NCI-H2196 treated with DMSO at 0.1 percent for 48 hours (cell line): ENCODE results near the gene HEXIM1.
A peak's percentile ranks its signal among the peaks of the same experiment; 100 is the strongest.

Experiments used
- DNase-seq: peaks from one replicate; lab custom pipeline; 2025; ENCODE audit not compliant: unreplicated experiment; lab: John Stamatoyannopoulos, UW

Gene HEXIM1

GRCh38 chr17:45170931-45171337 is 22.7 kb downstream of the HEXIM1 start:
- DNase-seq: peak; percentile 67

- DNase-seq: peak; percentile 77
These were observed 23.3 kb downstream of the HEXIM1 start for GRCh38 chr17:45171338-45172231.

GRCh38 chr17:45172232-45172540 is 23.9 kb downstream of the HEXIM1 start:
- no peak for DNase-seq

GRCh38 chr17:45172541-45173286 is 24.4 kb downstream of the HEXIM1 start:
- DNase-seq: peak; percentile 84

- DNase-seq: no peak
These were observed 27.5 kb downstream of the HEXIM1 start for GRCh38 chr17:45175759-45176115.

GRCh38 chr17:45177563-45177962 is 29.3 kb downstream of the HEXIM1 start:
- DNase-seq: no peak

GRCh38 chr17:45184144-45184543 is 35.9 kb downstream of the HEXIM1 start:
- no peak for DNase-seq

GRCh38 chr17:45186801-45187354 is 38.6 kb downstream of the HEXIM1 start:
- no peak for DNase-seq

GRCh38 chr17:45189009-45189408 is 40.7 kb downstream of the HEXIM1 start:
- no peak for DNase-seq

- DNase-seq: no peak
These were observed 42.4 kb downstream of the HEXIM1 start for GRCh38 chr17:45190503-45191255.

GRCh38 chr17:45195424-45195823 is 47.1 kb downstream of the HEXIM1 start:
- DNase-seq: no peak

- DNase-seq: no peak
These were observed 48.8 kb downstream of the HEXIM1 start for GRCh38 chr17:45197108-45197507.

GRCh38 chr17:45197555-45198334 is 49.5 kb downstream of the HEXIM1 start:
- DNase-seq: peak; percentile 86

- DNase-seq: no peak
These were observed 52.4 kb downstream of the HEXIM1 start for GRCh38 chr17:45200701-45201100.

- no peak for DNase-seq
These were observed 53.2 kb downstream of the HEXIM1 start for GRCh38 chr17:45201457-45201856.
